ENCODE measurements around the gene PCDHGA11.
"Not testable (repeated sequence)": the region's sequence is repeated elsewhere in the genome, so short reads cannot be mapped to it uniquely, and the experiment has no call there.

The PCDHGA11 gene

DNA sequence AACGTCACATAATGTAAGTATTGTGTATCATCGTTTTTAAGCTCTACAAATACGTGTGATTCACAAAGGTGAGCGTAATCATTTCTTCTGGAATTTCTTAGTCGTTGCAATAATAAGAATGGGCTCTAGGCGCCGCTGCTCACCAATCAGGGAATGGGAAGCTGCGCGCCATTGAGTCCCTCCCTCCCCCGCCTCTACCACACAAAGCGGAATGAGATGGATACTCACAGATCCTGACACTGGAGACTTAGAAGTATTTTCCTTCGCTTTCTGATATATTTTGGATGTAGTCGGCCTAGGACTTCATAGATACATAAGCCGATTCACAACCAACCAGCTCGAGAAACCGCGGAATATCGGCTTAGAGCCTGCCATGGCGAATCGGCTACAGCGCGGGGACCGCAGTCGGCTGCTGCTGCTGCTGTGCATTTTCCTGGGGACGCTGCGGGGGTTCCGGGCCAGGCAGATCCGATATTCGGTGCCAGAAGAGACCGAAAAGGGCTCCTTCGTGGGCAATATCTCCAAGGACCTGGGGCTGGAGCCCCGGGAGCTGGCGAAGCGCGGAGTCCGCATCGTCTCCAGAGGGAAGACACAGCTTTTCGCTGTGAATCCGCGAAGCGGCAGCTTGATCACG lies at the start of gene PCDHGA11:
TSS of gene PCDHGA11 (plus strand) at position 197 of the 634 bp plus-strand sequence. CDS start at position 374, 177 bp downstream.
- no peak for TF ChIP-seq POLR2A (IDR thresholded peaks at IDR 0.05; ENCODE audit: low read length)
- no peak for TF ChIP-seq GATA1 (IDR thresholded peaks at IDR 0.05; ENCODE audit: low read depth, low read length)
- peak; percentile 60 to 74 for DNase-seq

DNA sequence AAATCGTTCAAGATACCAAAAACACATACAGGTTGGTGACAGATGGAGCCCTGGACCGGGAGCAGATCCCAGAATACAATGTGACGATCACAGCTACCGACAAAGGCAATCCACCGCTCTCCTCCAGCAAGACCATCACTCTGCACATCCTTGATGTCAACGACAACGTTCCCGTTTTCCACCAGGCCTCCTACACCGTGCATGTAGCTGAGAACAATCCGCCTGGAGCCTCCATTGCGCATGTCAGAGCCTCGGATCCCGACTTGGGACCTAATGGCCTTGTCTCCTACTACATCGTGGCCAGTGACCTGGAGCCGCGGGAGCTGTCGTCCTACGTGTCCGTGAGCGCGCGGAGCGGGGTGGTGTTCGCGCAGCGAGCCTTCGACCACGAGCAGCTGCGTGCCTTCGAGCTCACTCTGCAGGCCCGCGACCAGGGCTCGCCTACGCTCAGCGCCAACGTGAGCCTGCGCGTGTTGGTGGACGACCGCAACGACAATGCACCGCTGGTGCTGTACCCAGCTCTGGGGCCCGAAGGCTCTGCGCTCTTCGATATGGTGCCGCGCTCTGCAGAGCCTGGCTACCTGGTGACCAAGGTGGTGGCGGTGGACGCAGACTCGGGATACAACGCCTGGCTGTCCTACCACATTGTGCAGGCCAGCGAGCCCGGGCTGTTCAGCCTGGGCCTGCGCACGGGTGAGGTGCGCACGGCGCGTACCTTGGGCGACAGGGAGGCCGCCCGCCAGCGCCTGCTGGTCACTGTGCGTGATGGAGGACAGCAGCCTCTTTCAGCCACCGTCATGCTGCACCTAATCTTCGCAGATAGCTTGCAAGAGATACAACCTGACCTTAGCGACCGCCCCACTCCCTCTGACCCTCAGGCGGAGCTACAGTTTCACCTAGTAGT lies 49.0 kb upstream of the PCDHGA11 start:
- no peak for TF ChIP-seq GATA1 (IDR thresholded peaks at IDR 0.05; ENCODE audit: low read depth, low read length)
- no peak for DNase-seq

DNA sequence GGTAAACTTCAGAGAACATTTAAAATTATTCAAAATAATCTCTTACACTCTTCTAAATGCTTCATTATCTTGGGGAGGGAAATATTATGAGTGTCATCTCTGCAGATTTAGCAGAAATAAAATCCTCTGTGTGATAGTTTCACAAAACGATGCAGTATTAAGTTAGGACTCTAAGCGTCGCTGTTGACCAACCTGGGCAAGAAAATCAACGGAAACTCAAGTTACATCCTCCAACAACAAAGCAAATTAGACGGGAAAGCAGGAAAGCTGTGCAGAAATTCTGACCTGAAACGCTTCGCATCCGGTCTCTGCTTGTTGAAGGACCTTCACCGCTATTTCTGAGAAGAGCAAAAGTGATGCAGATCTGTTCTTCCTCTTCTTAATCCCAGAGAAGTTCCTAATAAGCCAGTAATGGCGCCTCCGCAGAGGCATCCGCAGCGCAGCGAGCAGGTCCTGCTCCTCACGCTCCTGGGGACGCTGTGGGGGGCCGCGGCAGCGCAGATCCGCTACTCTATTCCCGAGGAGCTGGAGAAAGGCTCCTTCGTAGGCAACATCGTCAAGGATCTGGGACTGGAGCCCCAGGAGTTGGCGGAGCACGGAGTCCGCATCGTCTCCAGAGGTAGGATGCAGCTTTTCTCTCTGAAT lies 47.1 kb upstream of the PCDHGA11 start, which contains the start of gene PCDHGA6:
TSS of gene PCDHGA6 (plus strand) at position 219 of the 645 bp plus-strand sequence. CDS start at position 412, 193 bp downstream.
- peak; percentile 3 to 10 for DNase-seq
- TF ChIP-seq POLR2A (IDR thresholded peaks at IDR 0.05; ENCODE audit: low read length) (no peak), GATA1 (IDR thresholded peaks at IDR 0.05; ENCODE audit: low read depth, low read length) (no peak)

DNA sequence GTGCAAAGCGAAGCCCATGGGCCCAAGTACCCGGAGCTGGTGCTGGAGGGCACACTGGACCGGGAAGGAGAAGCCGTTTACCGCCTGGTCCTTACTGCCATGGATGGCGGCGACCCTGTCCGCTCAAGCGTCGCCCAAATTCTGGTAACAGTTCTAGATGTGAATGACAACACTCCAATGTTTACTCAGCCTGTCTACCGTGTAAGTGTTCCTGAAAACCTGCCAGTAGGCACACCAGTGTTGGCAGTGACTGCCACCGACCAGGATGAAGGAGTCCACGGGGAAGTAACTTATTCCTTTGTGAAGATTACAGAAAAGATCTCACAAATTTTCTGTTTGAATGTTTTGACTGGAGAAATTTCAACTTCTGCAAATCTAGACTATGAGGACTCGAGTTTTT lies 46.2 kb upstream of the PCDHGA11 start:
- no peak for DNase-seq
- TF ChIP-seq GATA1 (IDR thresholded peaks at IDR 0.05; ENCODE audit: low read depth, low read length): no peak
- TF ChIP-seq POLR2A (IDR thresholded peaks at IDR 0.05; ENCODE audit: low read length): no peak

DNA sequence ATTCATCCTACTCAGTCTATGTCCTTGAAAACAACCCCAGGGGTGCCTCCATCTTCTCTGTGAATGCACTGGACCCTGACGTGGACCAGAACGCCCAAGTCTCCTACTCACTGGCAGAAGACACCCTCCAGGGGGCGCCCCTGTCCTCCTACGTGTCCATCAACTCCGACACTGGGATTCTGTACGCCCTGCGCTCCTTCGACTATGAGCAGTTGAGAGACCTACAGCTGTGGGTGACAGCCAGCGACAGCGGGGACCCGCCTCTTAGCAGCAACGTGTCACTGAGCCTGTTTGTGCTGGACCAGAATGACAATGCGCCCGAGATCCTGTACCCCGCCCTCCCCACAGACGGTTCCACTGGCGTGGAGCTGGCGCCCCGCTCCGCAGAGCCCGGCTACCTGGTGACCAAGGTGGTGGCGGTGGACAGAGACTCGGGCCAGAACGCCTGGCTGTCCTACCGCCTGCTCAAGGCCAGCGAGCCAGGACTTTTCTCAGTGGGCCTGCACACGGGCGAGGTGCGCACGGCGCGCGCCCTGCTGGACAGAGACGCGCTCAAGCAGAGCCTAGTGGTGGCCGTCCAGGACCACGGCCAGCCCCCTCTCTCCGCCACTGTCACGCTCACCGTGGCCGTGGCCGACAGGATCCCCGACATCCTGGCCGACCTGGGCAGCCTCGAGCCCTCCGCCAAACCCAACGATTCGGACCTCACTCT lies 45.3 kb upstream of the PCDHGA11 start:
- DNase-seq: not testable (repeated sequence)

DNA sequence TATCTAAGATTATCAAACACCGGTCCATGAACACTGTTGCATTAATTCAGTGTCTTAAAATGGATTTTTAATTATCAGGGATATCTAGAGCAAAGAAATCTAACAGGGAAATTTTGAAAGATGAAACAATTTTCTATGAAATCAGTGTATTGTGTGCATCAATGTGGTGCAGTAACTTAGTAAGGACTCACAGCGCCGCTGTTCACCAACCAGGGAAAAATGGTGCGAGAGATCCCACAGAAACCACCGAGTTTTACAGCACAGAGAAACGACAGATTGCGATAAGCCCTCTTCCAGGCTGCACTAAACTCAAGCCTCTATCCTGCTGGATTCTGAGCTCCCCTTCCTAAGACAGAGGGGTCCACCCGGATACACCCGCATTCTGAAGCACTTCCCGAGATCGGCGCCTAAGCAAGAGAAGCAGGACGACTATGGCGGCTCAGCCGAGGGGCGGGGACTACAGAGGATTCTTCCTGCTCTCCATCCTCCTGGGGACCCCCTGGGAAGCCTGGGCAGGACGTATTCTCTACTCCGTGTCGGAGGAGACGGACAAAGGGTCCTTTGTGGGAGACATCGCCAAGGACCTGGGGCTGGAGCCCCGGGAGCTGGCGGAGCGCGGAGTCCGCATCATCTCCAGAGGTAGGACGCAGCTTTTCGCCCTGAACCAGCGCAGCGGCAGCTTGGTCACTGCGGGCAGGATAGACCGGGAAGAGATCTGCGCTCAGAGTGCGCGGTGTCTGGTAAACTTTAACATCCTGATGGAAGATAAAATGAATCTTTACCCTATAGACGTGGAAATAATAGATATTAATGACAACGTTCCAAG lies 38.2 kb upstream of the PCDHGA11 start, which contains the start of gene PCDHGA7:
TSS of gene PCDHGA7 (plus strand) at position 274 of the 826 bp plus-strand sequence. CDS start at position 432, 158 bp downstream.
- TF ChIP-seq POLR2A (IDR thresholded peaks at IDR 0.05; ENCODE audit: low read length) (no peak), GATA1 (IDR thresholded peaks at IDR 0.05; ENCODE audit: low read depth, low read length) (no peak)
- DNase-seq: no peak

DNA sequence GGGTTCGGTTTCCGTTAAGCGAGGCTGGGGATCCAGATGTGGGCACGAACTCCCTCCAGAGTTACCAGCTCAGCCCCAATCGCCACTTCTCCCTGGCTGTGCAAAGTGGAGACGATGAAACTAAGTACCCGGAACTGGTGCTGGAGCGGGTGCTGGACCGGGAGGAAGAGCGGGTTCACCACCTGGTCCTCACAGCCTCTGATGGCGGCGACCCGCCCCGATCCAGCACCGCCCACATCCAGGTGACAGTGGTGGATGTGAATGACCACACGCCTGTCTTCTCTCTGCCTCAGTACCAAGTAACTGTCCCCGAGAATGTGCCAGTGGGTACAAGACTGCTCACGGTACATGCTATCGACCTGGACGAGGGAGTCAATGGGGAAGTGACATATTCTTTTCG lies 37.5 kb upstream of the PCDHGA11 start:
- DNase-seq: no peak
- TF ChIP-seq POLR2A (IDR thresholded peaks at IDR 0.05; ENCODE audit: low read length) (no peak), GATA1 (IDR thresholded peaks at IDR 0.05; ENCODE audit: low read depth, low read length) (no peak)

DNA sequence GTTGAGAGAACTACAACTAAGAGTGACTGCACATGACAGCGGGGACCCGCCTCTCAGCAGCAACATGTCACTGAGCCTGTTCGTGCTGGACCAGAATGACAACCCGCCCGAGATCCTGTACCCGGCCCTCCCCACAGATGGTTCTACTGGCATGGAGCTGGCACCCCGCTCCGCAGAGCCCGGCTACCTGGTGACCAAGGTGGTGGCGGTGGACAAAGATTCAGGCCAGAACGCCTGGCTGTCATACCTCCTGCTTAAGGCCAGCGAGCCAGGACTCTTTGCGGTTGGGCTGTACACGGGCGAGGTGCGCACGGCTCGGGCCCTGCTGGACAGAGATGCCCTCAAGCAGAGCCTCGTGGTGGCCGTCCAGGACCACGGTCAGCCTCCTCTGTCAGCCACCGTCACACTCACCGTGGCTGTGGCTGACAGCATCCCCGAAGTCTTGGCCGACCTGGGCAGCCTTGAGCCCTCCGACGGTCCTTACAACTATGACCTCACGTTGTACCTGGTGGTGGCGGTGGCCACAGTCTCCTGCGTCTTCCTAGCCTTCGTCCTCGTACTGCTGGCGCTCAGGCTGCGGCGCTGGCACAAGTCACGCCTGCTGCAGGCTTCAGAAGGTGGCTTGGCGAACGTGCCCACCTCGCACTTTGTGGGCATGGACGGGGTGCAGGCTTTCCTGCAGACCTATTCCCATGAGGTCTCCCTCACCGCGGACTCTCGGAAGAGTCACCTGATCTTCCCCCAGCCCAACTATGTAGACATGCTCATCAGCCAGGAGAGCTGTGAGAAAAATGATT lies 36.2 kb upstream of the PCDHGA11 start:
- no peak for DNase-seq
- no peak for TF ChIP-seq POLR2A (IDR thresholded peaks at IDR 0.05; ENCODE audit: low read length)
- no peak for TF ChIP-seq GATA1 (IDR thresholded peaks at IDR 0.05; ENCODE audit: low read depth, low read length)

DNA sequence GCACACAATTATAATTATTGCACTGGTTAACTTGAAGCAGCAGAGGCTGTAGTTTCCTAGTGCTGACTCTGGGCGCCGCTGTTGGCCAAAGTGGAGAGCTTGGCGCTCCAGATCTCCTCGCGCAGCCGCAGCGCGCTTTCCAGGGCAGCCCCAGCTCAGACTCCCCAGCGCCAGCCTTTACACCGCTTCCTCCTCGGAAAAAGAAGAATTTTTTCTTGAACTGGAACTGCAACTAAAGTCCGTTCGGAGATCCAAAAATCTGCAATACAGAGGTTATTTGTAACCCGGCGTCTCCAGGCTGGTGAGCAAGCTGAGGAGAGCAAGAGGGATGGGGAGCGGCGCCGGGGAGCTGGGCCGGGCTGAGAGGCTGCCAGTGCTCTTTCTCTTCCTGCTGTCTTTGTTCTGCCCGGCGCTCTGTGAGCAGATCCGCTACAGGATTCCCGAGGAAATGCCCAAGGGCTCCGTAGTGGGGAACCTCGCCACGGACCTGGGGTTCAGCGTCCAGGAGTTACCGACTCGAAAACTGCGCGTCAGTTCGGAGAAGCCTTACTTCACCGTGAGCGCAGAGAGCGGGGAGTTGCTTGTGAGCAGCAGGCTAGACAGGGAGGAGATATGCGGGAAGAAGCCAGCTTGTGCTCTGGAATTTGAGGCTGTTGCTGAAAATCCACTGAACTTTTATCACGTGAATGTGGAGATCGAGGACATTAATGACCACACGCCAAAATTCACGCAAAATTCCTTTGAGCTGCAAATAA lies 33.1 kb upstream of the PCDHGA11 start, which contains the start of gene PCDHGB4:
TSS of gene PCDHGB4 (plus strand) at position 142 of the 755 bp plus-strand sequence. CDS start at position 329, 187 bp downstream.
- peak in 1 of 2 experiments; percentile 12 for DNase-seq

DNA sequence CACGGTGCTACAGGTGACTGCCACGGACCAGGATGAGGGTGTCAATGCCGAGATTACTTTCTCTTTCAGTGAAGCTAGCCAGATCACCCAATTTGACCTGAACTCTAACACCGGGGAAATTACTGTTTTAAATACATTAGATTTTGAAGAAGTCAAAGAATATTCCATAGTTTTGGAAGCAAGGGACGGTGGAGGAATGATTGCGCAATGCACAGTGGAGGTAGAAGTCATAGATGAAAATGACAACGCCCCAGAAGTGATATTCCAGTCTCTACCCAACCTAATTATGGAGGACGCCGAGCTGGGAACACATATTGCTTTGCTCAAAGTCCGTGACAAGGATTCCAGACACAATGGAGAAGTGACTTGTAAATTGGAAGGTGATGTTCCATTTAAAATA lies 32.2 kb upstream of the PCDHGA11 start:
- TF ChIP-seq POLR2A (IDR thresholded peaks at IDR 0.05; ENCODE audit: low read length): no peak
- TF ChIP-seq GATA1 (IDR thresholded peaks at IDR 0.05; ENCODE audit: low read depth, low read length): no peak
- no peak for DNase-seq

DNA sequence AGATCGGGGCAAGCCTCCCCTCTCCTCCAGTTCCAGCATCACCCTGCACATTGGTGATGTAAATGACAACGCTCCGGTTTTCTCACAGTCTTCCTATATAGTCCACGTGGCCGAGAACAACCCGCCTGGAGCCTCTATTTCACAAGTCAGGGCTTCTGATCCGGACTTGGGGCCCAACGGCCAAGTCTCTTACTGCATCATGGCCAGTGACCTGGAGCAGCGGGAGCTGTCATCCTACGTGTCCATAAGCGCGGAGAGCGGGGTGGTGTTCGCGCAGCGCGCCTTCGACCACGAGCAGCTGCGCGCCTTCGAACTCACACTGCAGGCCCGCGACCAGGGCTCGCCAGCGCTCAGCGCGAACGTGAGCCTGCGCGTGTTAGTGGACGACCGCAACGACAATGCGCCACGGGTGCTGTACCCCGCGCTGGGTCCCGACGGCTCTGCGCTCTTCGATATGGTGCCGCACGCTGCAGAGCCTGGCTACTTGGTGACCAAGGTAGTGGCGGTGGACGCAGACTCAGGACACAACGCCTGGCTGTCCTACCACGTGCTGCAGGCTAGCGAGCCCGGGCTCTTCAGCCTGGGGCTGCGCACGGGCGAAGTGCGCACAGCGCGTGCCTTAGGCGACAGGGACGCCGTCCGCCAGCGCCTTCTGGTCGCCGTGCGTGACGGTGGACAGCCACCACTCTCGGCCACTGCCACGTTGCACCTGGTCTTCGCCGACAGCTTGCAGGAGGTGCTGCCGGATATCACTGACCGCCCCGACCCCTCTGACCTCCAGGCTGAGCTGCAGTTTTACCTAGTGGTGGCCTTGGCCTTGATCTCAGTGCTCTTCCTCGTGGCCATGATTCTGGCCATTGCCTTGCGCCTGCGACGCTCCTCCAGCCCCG lies 31.5 kb upstream of the PCDHGA11 start:
- TF ChIP-seq GATA1 (IDR thresholded peaks at IDR 0.05; ENCODE audit: low read depth, low read length) (no peak), POLR2A (IDR thresholded peaks at IDR 0.05; ENCODE audit: low read length) (no peak)
- DNase-seq: no peak
